HG03159 (cell line): ENCODE data around the gene CACFD1.
A peak's percentile ranks its signal among the peaks of the same experiment; 100 is the strongest.

ENCODE experiments used
- ATAC-seq: cut with Tn5 transposase; IDR thresholded peaks from one replicate; pipeline ENCODE4 v1.9.1; 2021; ENCODE audit warnings: mild to moderate bottlenecking, moderate library complexity; ENCODE audit not compliant: unreplicated experiment

CACFD1 gene

DNA sequence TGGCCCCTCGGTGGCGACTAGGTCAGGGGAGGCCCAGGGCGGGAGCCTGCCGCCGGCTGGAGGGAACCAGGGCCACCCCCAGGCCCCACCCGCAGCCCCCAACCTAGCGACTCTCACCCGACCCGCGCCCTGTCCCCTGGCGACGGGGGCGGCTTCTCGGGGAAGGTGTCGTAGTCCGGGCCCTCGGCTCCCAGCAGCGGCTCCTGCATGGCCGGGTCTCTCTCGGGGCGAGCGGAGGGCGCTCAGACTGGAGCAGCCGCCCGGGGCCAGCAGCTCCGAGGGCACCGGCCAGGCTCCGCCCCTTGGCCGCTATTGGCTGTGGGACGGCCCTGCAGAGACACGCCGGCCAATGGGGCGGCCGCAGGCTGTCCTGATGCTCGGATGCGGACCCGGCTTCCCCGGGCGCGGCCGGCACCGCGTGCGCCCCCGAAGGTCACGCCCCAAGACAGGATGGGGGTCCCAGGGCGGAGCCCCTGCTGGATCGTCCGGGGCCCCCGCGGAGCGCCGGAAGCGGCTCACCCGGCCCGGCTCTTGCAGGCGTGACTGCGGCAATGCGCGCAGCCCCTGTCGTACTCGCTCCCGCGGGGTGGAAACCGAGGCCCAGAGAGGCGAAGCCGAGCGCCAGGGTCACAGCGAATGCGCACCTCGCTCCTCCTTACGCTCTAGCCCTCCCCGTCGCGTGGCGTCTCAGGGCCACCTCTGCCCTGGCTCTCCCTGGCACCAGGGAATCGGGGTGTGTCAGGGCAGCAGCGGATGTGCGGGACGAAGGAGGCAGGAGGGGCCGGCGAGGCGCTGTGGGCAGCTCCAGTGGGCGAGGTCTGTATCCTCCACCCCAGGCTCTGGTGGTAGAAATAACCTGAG, 19.3 kb downstream of the CACFD1 start, which contains the start of gene SLC2A6:
TSS of gene SLC2A6 (minus strand) at position 249 of the 861 bp plus-strand sequence. CDS start at position 209, 40 bp downstream.
- ATAC-seq, result peak; percentile 86

GRCh38 chr9:133483611-133484010, 23.8 kb downstream of the CACFD1 start:
- no peak for ATAC-seq

GRCh38 chr9:133484671-133485437, 25.1 kb downstream of the CACFD1 start:
- ATAC-seq, result no peak

DNA sequence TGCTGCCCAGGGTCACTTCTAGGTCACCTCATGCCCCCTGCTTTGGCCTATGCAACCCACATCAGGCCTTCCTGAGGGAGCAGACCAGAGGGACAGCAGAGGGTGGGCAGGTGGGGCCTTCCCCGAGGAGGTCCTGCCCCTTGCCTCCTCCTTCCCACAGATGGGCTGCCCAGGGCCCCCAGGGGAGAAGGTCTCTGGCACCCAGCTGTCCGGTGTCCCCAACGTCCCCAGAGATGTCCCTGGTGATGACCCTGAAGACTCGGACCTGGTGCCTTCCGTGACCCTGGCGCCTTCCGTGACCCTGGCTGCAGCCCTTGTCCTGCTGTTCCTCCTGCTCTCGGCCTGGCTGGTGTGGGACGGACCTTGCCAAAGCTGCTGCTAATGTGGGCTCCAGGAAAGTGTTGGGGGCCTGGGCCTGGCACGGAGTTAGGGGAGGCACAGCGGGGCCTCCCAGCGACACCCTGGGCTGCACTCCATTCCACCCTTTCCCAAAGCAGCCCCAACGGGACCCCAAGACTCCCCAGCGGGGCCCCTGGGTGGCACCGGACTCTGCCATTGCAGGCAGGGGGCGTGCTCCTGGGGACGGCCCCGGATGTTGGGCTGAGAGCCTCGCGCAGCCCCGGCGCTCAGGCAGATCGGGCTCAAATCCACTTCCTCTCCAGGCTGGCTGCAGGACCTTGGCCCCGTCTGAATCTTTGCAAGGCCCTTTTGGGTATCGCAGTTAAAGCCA, 25.9 kb downstream of the CACFD1 start:
- peak; percentile 30 for ATAC-seq

GRCh38 chr9:133487331-133487725, 27.6 kb downstream of the CACFD1 start:
- ATAC-seq, result no peak

- no peak for ATAC-seq
These were observed 29.0 kb downstream of the CACFD1 start for GRCh38 chr9:133488686-133489252.

DNA sequence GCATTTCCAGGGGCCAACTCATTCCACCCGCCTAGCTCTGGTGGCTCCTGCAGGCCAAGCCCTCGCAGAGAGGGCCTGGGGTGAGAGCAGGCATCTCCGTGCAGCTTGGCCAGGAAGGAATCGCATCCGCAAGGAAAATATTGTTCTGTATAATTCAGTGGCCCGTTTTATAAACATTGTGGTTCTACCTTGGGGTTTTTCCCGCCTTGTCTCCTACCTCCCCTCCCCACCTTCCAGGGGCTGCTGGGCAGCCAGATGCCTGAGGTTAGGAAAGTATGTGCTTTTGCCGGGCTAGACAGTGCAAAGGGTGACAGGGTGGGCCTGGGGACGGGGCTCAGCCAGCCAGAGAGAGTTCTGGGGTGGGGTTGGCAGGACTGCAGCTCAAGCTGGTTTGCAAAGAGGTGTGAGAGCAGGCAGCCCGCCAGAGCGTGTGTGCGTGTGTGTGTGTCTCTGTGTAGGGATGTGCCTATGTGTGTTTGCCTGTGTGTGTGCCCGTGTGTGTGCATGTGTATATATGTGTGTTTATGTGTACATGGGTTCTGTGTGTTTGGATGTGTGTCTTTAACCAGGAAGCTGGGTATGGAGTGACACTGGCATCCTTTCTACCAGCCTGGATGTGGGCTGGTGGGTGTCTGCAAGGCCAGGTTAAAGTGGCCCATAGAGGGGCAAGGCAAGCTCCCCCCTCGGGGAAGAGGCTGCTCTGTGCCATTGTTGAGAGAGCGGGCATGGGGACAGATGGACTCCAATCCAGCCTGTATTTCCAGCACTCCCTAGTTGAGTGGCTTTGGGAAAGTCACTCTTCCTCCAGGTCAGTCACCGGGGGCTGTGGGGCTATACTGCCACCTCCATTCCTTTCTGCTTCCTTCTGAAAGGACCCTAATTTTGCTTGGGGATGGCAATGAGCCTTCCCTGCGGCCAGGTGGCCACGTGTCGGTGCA, 29.7 kb downstream of the CACFD1 start:
- ATAC-seq, result no peak

DNA sequence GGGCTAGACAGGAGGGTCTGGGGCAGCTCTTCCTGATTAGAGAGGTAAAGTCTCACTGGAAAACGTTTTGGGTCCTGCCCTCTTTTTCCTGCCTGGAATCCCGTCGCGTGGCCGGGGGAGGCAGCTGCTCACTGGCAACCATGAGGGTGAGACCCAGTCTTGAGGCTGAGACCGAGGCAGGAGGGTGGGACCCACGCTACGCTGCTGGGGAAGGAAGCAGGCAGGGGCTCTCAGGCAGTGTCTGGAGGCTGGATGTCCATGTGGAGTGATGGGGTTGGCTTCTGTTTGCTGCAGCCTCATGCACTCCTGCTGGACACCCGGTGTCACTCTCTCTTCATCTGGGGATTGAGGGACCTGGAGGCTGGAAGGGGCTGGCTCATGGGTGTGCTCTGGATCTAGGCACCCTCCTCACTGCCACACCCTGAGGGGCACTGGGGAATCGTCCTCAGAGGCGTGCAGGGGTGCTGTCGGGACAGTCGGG, 30.5 kb downstream of the CACFD1 start:
- no peak for ATAC-seq

DNA sequence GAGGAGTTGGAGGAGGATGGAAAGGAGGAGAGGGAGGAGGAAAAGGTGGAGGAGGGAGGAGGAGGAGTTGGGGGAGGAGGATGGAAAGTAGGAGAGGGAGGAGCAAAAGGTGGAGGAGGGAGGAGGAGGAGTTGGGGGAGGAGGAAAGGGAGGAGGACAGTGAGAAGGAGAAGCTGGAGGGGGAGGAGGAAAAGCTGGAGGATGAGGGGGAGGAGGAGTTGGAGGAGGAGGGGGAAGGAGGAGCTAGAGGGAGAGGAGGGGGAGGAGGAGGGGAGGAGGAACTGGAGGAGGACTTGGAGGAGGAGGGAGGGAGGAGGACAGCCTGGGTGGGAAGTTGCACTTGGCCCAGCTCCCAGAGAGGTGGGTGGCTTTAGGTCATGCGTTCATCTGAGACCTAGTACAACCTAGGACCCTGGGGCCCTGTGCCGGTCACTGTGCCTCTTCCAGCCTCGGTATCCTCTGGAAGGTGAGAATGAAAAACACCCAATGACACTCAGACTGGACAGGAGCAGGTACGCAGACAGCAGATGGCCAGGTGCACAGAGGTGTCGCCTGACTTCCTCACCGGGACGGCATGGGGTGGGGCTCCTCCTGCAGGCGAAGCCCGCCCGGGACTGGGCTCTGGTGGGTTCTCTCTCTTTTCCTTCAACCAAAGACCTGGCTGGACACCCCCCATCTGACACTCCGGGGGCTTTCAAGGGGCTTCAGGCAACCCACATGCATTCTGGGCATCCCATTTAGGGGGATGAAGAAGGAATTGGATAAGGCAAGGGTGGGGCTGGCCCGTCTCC, 31.3 kb downstream of the CACFD1 start:
- ATAC-seq, result no peak

GRCh38 chr9:133491656-133491925, 31.8 kb downstream of the CACFD1 start:
- ATAC-seq, result no peak

DNA sequence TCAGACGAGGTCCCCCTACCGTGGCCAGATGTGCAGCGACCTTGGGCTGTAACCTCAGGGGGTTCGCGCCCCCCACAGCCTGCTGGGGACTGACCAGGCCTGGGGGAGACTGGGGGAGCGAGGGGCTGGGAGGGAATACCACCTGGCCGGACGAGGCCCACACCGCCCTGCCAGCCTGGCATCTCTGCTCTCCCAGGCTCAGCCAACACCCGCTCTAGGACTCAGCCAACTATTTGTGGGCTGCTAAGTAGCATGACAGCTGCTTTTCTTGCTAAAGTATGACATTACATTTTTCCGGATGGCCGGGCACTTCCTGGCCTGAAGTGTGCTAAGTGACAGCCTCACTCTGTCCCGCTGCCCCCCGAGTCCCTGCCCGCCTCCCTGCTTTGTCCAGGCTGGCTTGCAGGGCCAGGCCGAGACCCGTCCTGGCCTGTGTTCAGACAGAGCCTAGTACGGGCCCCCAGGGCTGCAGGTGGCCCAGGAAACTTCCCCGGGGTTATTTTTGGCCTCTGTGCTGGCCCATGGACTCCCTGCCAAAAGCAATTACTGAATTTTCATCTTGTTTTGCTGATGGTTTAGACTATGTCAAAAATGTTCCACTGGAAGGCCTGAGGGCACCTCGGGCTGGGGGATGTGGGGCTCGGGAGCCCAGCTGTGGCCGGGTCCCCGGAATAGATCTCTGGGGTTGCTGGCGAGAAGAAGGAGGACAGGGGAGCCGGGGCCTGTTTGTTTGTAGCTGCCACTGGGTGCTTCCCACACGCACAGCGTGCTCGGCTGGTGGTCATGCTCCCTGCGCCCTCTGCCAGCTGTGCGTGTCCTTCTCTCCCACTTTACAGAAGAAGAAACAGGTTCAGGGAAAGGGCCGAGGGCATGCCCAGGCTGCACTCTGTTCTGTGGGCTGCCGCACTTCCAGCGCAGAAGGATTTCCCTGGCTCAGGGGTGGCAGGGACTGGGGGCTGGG, 32.6 kb downstream of the CACFD1 start:
- no peak for ATAC-seq

DNA sequence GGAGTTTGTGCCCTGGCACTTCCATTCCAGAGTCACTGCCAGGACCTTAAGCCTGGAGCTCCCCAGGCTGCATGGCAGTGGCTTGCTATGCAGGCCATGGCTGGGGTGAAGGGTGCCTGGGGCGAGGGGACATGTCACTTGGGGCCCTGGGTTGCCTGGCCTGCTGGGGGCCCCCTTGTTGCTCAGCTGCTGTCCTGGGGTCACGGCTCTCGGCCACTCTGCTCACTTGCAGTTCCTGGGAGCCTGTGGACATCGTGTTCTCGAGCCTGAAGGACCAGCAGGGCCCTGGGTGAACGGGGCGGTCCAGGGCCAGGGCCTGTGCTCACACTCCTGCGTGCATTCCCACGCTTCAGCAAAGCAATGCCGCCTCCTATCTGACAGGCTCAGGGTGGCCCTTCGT, 33.6 kb downstream of the CACFD1 start:
- ATAC-seq, result no peak

DNA sequence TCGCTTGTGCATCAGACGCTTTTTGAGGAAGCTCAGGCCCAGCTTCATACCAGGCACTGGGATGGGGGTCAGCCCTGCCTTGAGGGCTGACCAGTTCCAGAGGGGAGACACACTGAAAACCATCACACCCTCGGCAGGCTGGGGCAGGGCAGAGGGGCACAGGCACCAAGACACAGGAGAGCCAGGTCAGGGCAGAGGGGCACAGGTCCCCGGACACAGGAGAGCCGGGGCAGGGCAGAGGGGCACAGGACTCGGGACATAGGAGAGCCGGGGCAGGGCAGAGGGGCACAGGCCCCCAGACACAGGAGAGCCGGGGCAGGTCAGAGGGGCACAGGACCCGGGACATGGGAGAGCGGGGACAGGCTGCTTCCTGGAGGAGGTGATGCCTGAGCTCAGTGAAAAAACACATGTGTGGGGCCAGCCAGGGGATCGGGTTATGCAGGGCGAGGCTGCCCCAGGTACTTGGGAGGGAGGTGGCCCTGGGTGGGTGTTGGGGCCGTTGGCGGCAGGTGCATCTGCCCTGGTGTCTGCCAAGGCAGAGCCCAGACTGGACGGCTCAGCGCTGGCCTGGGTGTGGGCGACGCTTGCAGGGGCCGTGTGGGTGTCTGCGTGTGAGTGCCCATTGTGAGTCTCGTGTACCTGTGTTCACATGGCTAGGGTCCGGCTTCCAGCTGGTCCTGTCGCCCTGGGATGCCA, 34.2 kb downstream of the CACFD1 start:
- no peak for ATAC-seq

DNA sequence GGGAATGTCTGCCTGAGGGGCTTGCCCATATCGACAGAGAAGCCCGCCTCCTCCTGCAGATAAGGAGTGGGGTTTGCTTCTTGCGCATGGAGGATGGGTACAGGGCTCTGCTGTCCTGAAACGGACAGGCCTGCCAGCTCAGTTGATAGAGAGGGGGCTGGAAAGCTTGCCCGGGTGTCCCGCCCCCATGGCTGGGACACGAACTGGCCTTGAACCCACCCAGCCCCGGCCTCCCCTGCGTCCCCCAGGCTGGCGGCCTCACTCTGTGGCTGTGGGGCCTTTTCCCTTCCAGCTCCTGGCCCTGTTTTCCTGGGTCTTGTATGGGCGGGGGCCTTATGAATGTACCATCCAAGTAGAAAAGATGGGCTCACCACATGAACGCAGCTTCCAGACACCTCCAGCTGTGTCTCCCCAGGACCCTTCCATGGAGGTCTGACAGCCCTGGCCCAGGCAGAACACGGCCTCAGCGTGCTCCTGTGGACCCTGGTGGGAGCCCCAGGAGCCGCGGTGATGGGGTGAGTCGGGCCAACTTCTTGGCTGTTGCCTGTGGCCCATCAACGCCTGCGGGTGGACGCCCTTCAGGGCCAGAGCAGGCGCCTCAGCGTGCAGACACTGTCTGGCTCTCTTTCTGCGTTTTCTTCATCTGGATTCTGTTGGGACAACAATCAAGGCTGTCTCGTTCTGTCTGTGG, 35.0 kb downstream of the CACFD1 start:
- no peak for ATAC-seq

- ATAC-seq, result no peak
These were observed 35.8 kb downstream of the CACFD1 start for GRCh38 chr9:133495327-133496293.
